ENCODE measurements around the gene ZC3HAV1.

Gene ZC3HAV1

GRCh38 chr7:139038691-139039090 is 70.8 kb downstream of the ZC3HAV1 start:
- no peak overlapping the region for H2AK5ac ChIP-seq (ENCODE audit: low read length)
- no peak overlapping the region for H3K27ac ChIP-seq (ENCODE audit: low read depth, low read length)
- no peak overlapping the region for H3K4ac ChIP-seq (ENCODE audit: low read depth, low read length)
- no peak overlapping the region for H2AFZ ChIP-seq (ENCODE audit: insufficient read depth, low read length, poor library complexity)
- no peak overlapping the region for H3K4me2 ChIP-seq (ENCODE audit: low read length)
- H4K12ac ChIP-seq (ENCODE audit: low read depth, low read length) = no peak overlapping the region
- H3K18ac ChIP-seq (ENCODE audit: low read length) = no peak overlapping the region
- peaks cover 9% of the 10 kb centered on the region for H3K79me2 ChIP-seq (ENCODE audit: control insufficient read depth, insufficient read depth, low read length, poor library complexity)
- H3K79me1 ChIP-seq (ENCODE audit: low read length) = peaks cover 10% of the 10 kb centered on the region
- H4K8ac ChIP-seq (ENCODE audit: low read depth, low read length) = no peak overlapping the region
- H3K4me1 ChIP-seq (ENCODE audit: control insufficient read depth in 1 of 2, insufficient read depth in 2 of 2, low read length in 2 of 2) = peaks cover 4 to 9% of the 10 kb centered on the region in 2 experiments
- no peak overlapping the region for H2BK12ac ChIP-seq (ENCODE audit: low read length)
- H2BK120ac ChIP-seq (ENCODE audit: insufficient read depth, low read length, poor library complexity) = no peak overlapping the region
- H3K36me3 ChIP-seq (ENCODE audit: control insufficient read depth in 1 of 2, insufficient read depth in 2 of 2, low read length in 2 of 2) = peaks cover under 1 to 3% of the 10 kb centered on the region in 2 experiments
- H3K27me3 ChIP-seq (ENCODE audit: insufficient read depth, low read length) = no peaks in the 10 kb centered on the region
- no peak overlapping the region for H3K23ac ChIP-seq (ENCODE audit: low read length)
- no peak overlapping the region for H3K9ac ChIP-seq (ENCODE audit: low read length)
- no peak overlapping the region for H4K91ac ChIP-seq (ENCODE audit: low read depth, low read length)
- no peak for DNase-seq
- no CpG with 5 or more reads among the region's 2 CpGs for WGBS (ENCODE audit: extremely low coverage, insufficient coverage, insufficient read length)
- no peak overlapping the region for H3K4me3 ChIP-seq (ENCODE audit: low read depth, low read length)
- no peak overlapping the region for H3K14ac ChIP-seq (ENCODE audit: low read length)
- H3K9me3 ChIP-seq (ENCODE audit: insufficient read depth, low read depth, low read length) = peaks cover 1% of the 10 kb centered on the region
- no peak overlapping the region for H2BK5ac ChIP-seq (ENCODE audit: low read depth, low read length, poor library complexity)

GRCh38 chr7:139036901-139037300 is 72.6 kb downstream of the ZC3HAV1 start:
- H2AK5ac ChIP-seq (ENCODE audit: low read length) = no peak overlapping the region
- peaks cover 9% of the 10 kb centered on the region for H3K79me2 ChIP-seq (ENCODE audit: control insufficient read depth, insufficient read depth, low read length, poor library complexity)
- H2BK12ac ChIP-seq (ENCODE audit: low read length) = no peak overlapping the region
- H3K14ac ChIP-seq (ENCODE audit: low read length) = no peak overlapping the region
- no peaks in the 10 kb centered on the region for H3K27me3 ChIP-seq (ENCODE audit: insufficient read depth, low read length)
- no peak overlapping the region for H3K9ac ChIP-seq (ENCODE audit: low read length)
- H3K4ac ChIP-seq (ENCODE audit: low read depth, low read length) = no peak overlapping the region
- H4K12ac ChIP-seq (ENCODE audit: low read depth, low read length) = no peak overlapping the region
- no peak overlapping the region for H3K27ac ChIP-seq (ENCODE audit: low read depth, low read length)
- H2BK120ac ChIP-seq (ENCODE audit: insufficient read depth, low read length, poor library complexity) = no peak overlapping the region
- DNase-seq = no peak
- no peak overlapping the region for H3K4me3 ChIP-seq (ENCODE audit: low read depth, low read length)
- no peak overlapping the region for H2AFZ ChIP-seq (ENCODE audit: insufficient read depth, low read length, poor library complexity)
- WGBS (ENCODE audit: extremely low coverage, insufficient coverage, insufficient read length) = no CpG with 5 or more reads among the region's 3 CpGs
- no peak overlapping the region for H3K18ac ChIP-seq (ENCODE audit: low read length)
- H4K91ac ChIP-seq (ENCODE audit: low read depth, low read length) = no peak overlapping the region
- no peak overlapping the region for H3K4me2 ChIP-seq (ENCODE audit: low read length)
- peaks cover 4 to 9% of the 10 kb centered on the region in 2 experiments for H3K4me1 ChIP-seq (ENCODE audit: control insufficient read depth in 1 of 2, insufficient read depth in 2 of 2, low read length in 2 of 2)
- peaks cover 4 to 8% of the 10 kb centered on the region in 2 experiments for H3K36me3 ChIP-seq (ENCODE audit: control insufficient read depth in 1 of 2, insufficient read depth in 2 of 2, low read length in 2 of 2)
- peaks cover 1% of the 10 kb centered on the region for H3K9me3 ChIP-seq (ENCODE audit: insufficient read depth, low read depth, low read length)
- no peak overlapping the region for H3K23ac ChIP-seq (ENCODE audit: low read length)
- no peak overlapping the region for H2BK5ac ChIP-seq (ENCODE audit: low read depth, low read length, poor library complexity)
- H3K79me1 ChIP-seq (ENCODE audit: low read length) = peaks cover 10% of the 10 kb centered on the region
- no peak overlapping the region for H4K8ac ChIP-seq (ENCODE audit: low read depth, low read length)

GRCh38 chr7:139035586-139036353 is 73.8 kb downstream of the ZC3HAV1 start, which contains the start of gene ZC3HAV1L:
Gene ZC3HAV1L (minus strand): TSS chr7:139036042. CDS start chr7:139036017, 25 bp downstream.
- Histone ChIP-seq H2AK5ac (ENCODE audit: low read length) (peak within 1 kb of the TSS; percentile 54), H2BK12ac (ENCODE audit: low read length) (no peak within 1 kb of the TSS), H3K27ac (ENCODE audit: low read depth, low read length) (peak within 1 kb of the TSS; percentile 19), H3K4me1 (ENCODE audit: control insufficient read depth in 1 of 2, insufficient read depth in 2 of 2, low read length in 2 of 2) (peaks cover 4 to 9% of the 10 kb centered on the region in 2 experiments), H3K27me3 (ENCODE audit: insufficient read depth, low read length) (no peaks in the 10 kb centered on the region), H3K9me3 (ENCODE audit: insufficient read depth, low read depth, low read length) (peaks cover 1% of the 10 kb centered on the region), H4K91ac (ENCODE audit: low read depth, low read length) (peak within 1 kb of the TSS; percentile 82), H2AFZ (ENCODE audit: insufficient read depth, low read length, poor library complexity) (peak within 1 kb of the TSS; percentile 86), H3K36me3 (ENCODE audit: control insufficient read depth in 1 of 2, insufficient read depth in 2 of 2, low read length in 2 of 2) (peaks cover 8 to 10% of the 10 kb centered on the region in 2 experiments), H3K14ac (ENCODE audit: low read length) (peak within 1 kb of the TSS; percentile 94), H3K18ac (ENCODE audit: low read length) (peak within 1 kb of the TSS; percentile 97), H4K12ac (ENCODE audit: low read depth, low read length) (peak within 1 kb of the TSS; percentile 46), H3K4me3 (ENCODE audit: low read depth, low read length) (peak within 1 kb of the TSS; percentile 99), H4K8ac (ENCODE audit: low read depth, low read length) (peak within 1 kb of the TSS; percentile 95), H3K4me2 (ENCODE audit: low read length) (peak within 1 kb of the TSS; percentile 93), H3K4ac (ENCODE audit: low read depth, low read length) (peak within 1 kb of the TSS; percentile 35), H2BK120ac (ENCODE audit: insufficient read depth, low read length, poor library complexity) (peak within 1 kb of the TSS; percentile 67), H3K79me1 (ENCODE audit: low read length) (peaks cover 10% of the 10 kb centered on the region), H3K23ac (ENCODE audit: low read length) (no peak within 1 kb of the TSS), H3K9ac (ENCODE audit: low read length) (peak within 1 kb of the TSS; percentile 96), H3K79me2 (ENCODE audit: control insufficient read depth, insufficient read depth, low read length, poor library complexity) (peaks cover 9% of the 10 kb centered on the region), H2BK5ac (ENCODE audit: low read depth, low read length, poor library complexity) (peak within 1 kb of the TSS; percentile 22)
- peak; percentile 35 to 70 for DNase-seq
- WGBS (ENCODE audit: extremely low coverage, insufficient coverage, insufficient read length) = no CpG with 5 or more reads among the region's 82 CpGs

- Histone ChIP-seq H4K8ac (ENCODE audit: low read depth, low read length) (peak overlapping the region; percentile 95), H3K79me1 (ENCODE audit: low read length) (peaks cover 10% of the 10 kb centered on the region), H3K9me3 (ENCODE audit: insufficient read depth, low read depth, low read length) (peaks cover 1% of the 10 kb centered on the region), H2BK12ac (ENCODE audit: low read length) (no peak overlapping the region), H3K36me3 (ENCODE audit: control insufficient read depth in 1 of 2, insufficient read depth in 2 of 2, low read length in 2 of 2) (peaks cover 8 to 12% of the 10 kb centered on the region in 2 experiments), H3K4ac (ENCODE audit: low read depth, low read length) (peak overlapping the region; percentile 35), H3K14ac (ENCODE audit: low read length) (peak overlapping the region; percentile 94), H3K18ac (ENCODE audit: low read length) (peak overlapping the region; percentile 97), H2BK5ac (ENCODE audit: low read depth, low read length, poor library complexity) (no peak overlapping the region), H3K79me2 (ENCODE audit: control insufficient read depth, insufficient read depth, low read length, poor library complexity) (peaks cover 9% of the 10 kb centered on the region), H4K12ac (ENCODE audit: low read depth, low read length) (peak overlapping the region; percentile 46), H3K27ac (ENCODE audit: low read depth, low read length) (no peak overlapping the region), H3K27me3 (ENCODE audit: insufficient read depth, low read length) (no peaks in the 10 kb centered on the region), H3K4me3 (ENCODE audit: low read depth, low read length) (peak overlapping the region; percentile 99), H2AFZ (ENCODE audit: insufficient read depth, low read length, poor library complexity) (peak overlapping the region; percentile 86), H4K91ac (ENCODE audit: low read depth, low read length) (peak overlapping the region; percentile 82), H2AK5ac (ENCODE audit: low read length) (peak overlapping the region; percentile 54), H3K4me2 (ENCODE audit: low read length) (peak overlapping the region; percentile 93), H3K9ac (ENCODE audit: low read length) (peak overlapping the region; percentile 96), H2BK120ac (ENCODE audit: insufficient read depth, low read length, poor library complexity) (peak overlapping the region; percentile 67), H3K23ac (ENCODE audit: low read length) (no peak overlapping the region), H3K4me1 (ENCODE audit: control insufficient read depth in 1 of 2, insufficient read depth in 2 of 2, low read length in 2 of 2) (peaks cover 4 to 9% of the 10 kb centered on the region in 2 experiments)
- no peak for DNase-seq
- WGBS (ENCODE audit: extremely low coverage, insufficient coverage, insufficient read length) = no CpG with 5 or more reads among the region's 47 CpGs
Measured at GRCh38 chr7:139034855-139035585, 74.5 kb downstream of the ZC3HAV1 start.

Measured in trophoblast cell (in vitro differentiated cells and primary cell).